Ectodermal cell (in vitro differentiated cells): ENCODE data around the gene ADAMTS14.
"Not testable (repeated sequence)": the region's sequence is repeated elsewhere in the genome, so short reads cannot be mapped to it uniquely, and the experiment has no call there.

Experiments used
- H3K27ac ChIP-seq: 2 replicates; pipeline ENCODE4 v1.7.0; 2013; ENCODE audit warnings: mild to moderate bottlenecking, low read depth, low read length; ENCODE audit not compliant: insufficient read depth, poor library complexity, severe bottlenecking
- H3K27me3 ChIP-seq: 2 replicates; pipeline ENCODE4 v1.7.0; 2013; ENCODE audit warnings: mild to moderate bottlenecking, low read length; ENCODE audit not compliant: insufficient read depth, control insufficient read depth, poor library complexity, severe bottlenecking
- H3K36me3 ChIP-seq: one replicate; pipeline ENCODE4 v1.7.0; 2013; ENCODE audit warnings: low read length; ENCODE audit not compliant: control insufficient read depth, insufficient read depth
- H3K4me1 ChIP-seq: one replicate; pipeline ENCODE4 v1.7.0; 2013; ENCODE audit warnings: low read length; ENCODE audit not compliant: control insufficient read depth, insufficient read depth
- H3K4me3 ChIP-seq: 2 replicates; pipeline ENCODE4 v1.7.0; 2013; ENCODE audit warnings: low read depth, low read length, control low read depth; ENCODE audit not compliant: insufficient read depth
- H3K9me3 ChIP-seq: 2 replicates; pipeline ENCODE4 v1.7.0; 2013; ENCODE audit warnings: mild to moderate bottlenecking, low read length, moderate library complexity; ENCODE audit not compliant: control insufficient read depth
- WGBS, 2 experiments: methylation state at CpG; one replicate each; pipeline ENCODE4 v1.1.7; 2013; ENCODE audit warnings: missing lambda C conversion rate in 2 of 2; 5-methylcytosine and 5-hydroxymethylcytosine counted together

Gene ADAMTS14

DNA sequence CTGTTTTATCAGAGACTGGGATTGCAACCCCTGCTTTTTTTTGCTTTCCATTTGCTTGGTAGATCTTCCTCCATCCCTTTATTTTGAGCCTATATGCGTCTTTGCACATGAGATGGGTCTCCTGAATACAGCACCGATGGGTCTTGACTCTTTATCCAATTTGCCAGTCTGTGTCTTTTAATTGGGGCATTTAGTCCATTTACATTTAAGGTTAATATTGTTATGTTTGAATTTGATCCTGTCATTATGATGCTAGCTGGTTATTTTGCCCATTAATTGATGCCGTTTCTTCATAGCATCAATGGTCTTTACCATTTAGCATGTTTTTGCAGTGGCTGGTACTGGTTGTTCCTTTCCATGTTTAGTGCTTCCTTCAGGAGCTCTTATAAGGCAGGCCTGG is 29.0 kb upstream of the ADAMTS14 start:
- not testable (repeated sequence) for H3K27ac ChIP-seq, H3K9me3 ChIP-seq, H3K4me1 ChIP-seq, H3K27me3 ChIP-seq, H3K36me3 ChIP-seq, H3K4me3 ChIP-seq
- 96 to 97% methylated on average over 3 of the region's 3 CpGs for WGBS, 2 experiments

DNA sequence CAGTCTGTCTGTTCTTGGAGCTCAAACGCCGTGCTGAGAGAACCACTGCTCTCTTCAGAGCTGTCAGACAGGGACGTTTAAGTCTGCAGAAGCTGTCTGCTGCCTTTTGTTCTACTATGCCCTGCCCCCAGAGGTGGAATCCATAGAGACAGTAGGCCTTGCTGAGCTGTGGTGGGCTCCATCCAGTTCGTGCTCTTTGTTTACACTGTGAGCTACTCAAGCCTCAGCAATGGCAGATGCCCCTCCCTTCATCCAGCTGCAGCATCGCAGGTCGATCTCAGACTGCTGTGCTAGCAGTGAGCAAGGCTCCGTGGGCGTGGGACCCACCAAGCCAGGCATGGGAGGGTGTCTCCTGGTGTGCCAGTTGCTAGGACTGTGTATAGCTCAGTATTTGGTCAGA is 27.3 kb upstream of the ADAMTS14 start:
- WGBS, 2 experiments, result 57% methylated on average over 8 of the region's 8 CpGs
- not testable (repeated sequence) for H3K4me3 ChIP-seq, H3K4me1 ChIP-seq, H3K36me3 ChIP-seq, H3K27ac ChIP-seq, H3K9me3 ChIP-seq, H3K27me3 ChIP-seq

DNA sequence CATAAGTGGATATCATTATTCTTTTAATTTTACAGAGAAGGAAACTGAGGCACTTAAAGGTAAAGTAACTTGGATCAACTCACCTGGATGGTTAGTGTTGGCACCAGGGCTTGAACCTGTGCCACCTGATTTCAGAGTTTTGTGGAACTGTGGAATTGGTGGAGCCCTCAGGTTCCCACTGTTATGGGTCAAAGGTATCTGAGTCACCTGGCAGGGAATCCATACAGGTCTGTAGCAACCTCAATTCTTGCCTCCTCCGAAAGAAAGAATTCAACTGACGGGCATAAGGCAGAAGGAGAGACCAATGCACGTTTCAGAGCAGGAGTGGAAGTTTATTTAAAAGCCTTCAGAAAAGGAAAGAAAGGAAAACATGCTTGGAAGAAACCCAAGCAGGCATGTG is 25.2 kb upstream of the ADAMTS14 start:
- Histone ChIP-seq H3K36me3 (no peaks in the 10 kb centered on the region), H3K9me3 (peaks cover 2% of the 10 kb centered on the region), H3K4me1 (no peaks in the 10 kb centered on the region), H3K4me3 (no peak overlapping the region), H3K27ac (no peak overlapping the region), H3K27me3 (no peaks in the 10 kb centered on the region)
- WGBS, 2 experiments, result 69 to 98% methylated on average over 2 to 3 of the region's 3 CpGs

DNA sequence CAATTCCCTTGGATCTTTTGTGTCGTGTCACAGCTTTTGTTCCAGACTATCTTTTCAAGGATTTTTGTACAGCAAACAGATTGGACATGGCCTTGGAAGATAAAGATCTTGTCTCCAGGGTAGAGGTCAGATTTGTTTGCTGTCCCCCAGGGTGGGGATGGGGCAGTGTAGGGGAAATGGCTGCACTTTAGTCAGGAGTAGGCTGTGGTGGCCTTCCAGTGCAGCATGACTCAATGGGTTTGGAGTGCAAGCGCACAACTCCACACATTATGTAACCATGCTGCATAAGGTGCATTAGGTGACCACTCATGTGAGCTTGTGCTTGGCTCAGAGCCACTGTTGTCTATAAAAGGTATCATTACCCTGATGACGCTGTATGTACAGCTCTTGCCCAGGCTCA is 23.9 kb upstream of the ADAMTS14 start:
- Histone ChIP-seq H3K36me3 (no peaks in the 10 kb centered on the region), H3K9me3 (peaks cover 2% of the 10 kb centered on the region)
- 90 to 95% methylated on average over 3 of the region's 3 CpGs for WGBS, 2 experiments

DNA sequence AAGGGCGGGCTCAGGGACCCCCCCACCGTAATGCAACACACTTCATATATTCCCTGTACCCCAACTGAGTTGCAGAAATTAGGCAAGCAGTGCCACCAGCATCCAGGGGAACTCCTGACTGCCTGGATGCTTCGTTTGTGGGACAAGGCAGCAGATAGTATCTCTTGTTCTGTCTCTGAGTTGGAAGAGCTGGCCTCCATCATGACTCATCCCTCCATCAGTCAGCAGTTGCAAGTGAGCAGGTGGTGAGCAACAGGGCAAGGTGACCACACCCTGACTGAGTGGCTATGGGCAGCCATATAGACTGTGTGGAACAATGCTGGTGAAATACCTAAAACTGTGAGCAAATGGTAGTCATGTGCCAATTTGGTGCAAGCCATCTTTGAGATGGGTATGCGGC is 22.8 kb upstream of the ADAMTS14 start:
- no peaks in the 10 kb centered on the region for H3K36me3 ChIP-seq
- peaks cover 2% of the 10 kb centered on the region for H3K9me3 ChIP-seq
- no peak overlapping the region for H3K4me3 ChIP-seq
- H3K27me3 ChIP-seq, result no peaks in the 10 kb centered on the region
- no peak overlapping the region for H3K27ac ChIP-seq
- WGBS, 2 experiments, result 87 to 92% methylated on average over 4 of the region's 4 CpGs
- no peaks in the 10 kb centered on the region for H3K4me1 ChIP-seq

More for the DNA sequence above, 23.9 kb upstream of the ADAMTS14 start:
- Histone ChIP-seq H3K4me1 (no peaks in the 10 kb centered on the region), H3K27me3 (no peaks in the 10 kb centered on the region), H3K4me3 (no peak overlapping the region), H3K27ac (no peak overlapping the region)

DNA sequence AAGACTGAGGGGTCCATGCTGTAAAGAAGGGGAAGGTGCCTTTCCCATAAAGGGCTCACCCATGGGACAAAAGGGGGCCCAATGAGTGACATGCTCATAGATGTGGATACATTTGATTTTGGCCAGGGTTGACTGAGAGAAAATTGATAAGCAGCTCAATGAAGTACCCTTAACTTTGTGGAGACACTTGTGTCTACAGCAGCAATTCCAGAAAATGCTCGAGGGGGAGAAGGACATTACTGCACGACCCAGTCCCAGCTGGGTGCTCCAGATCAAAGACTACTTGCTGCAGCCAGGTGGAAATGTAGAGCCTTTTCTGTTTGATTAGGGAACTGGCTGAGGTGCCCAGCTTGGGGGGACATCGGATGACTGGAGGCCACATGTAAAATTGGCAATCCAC is 22.2 kb upstream of the ADAMTS14 start:
- no peak overlapping the region for H3K27ac ChIP-seq
- 91 to 96% methylated on average over 3 of the region's 3 CpGs for WGBS, 2 experiments
- H3K36me3 ChIP-seq, result no peaks in the 10 kb centered on the region
- no peaks in the 10 kb centered on the region for H3K4me1 ChIP-seq
- peaks cover 2% of the 10 kb centered on the region for H3K9me3 ChIP-seq
- no peaks in the 10 kb centered on the region for H3K27me3 ChIP-seq
- no peak overlapping the region for H3K4me3 ChIP-seq

DNA sequence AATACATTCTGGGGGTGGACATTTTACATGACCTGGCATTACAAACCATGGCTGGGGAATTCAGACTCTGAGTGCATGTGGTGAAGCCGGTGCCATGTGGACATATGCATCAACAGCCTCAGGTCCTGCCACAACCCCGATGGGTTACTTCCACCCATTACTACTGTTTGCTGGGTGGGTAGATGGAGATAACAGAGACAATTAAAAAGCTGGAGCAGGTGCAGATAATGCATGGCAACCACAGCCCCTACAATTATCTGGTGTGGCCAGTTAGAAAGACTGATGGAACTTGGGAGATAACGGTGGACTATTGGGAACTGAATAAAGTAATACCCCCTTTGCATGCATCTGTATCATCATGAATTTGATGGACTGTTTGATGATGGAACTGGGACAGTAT is 21.6 kb upstream of the ADAMTS14 start:
- H3K27me3 ChIP-seq, result no peaks in the 10 kb centered on the region
- H3K4me1 ChIP-seq, result no peaks in the 10 kb centered on the region
- H3K9me3 ChIP-seq, result peaks cover 2% of the 10 kb centered on the region
- H3K27ac ChIP-seq, result no peak overlapping the region
- H3K4me3 ChIP-seq, result no peak overlapping the region
- WGBS, 2 experiments, result 95 to 97% methylated on average over 3 of the region's 3 CpGs
- H3K36me3 ChIP-seq, result no peaks in the 10 kb centered on the region

DNA sequence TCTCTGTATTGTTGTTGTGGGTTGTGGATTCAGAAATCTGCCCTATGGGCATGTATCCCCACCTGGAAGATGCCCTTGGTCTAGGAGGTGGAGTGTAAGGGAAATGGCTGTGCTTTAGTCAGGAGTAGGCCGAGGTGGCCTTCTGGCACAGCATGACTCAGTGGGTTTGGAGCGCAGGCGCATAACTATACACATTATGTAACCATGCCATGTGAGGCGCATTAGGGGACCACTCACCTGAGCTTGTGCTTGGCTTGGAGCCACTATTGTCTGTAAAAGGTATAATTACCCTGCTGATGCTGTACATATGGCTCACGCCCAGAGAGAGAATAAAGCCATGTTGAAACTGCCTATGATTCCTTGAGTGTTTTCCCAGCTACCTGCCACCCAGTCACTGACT is 20.6 kb upstream of the ADAMTS14 start:
- Histone ChIP-seq H3K36me3 (no peaks in the 10 kb centered on the region), H3K27ac (no peak overlapping the region), H3K4me1 (no peaks in the 10 kb centered on the region), H3K4me3 (no peak overlapping the region), H3K27me3 (no peaks in the 10 kb centered on the region), H3K9me3 (peaks cover 2% of the 10 kb centered on the region)
- WGBS, 2 experiments, result 94 to 97% methylated on average over 5 of the region's 5 CpGs

DNA sequence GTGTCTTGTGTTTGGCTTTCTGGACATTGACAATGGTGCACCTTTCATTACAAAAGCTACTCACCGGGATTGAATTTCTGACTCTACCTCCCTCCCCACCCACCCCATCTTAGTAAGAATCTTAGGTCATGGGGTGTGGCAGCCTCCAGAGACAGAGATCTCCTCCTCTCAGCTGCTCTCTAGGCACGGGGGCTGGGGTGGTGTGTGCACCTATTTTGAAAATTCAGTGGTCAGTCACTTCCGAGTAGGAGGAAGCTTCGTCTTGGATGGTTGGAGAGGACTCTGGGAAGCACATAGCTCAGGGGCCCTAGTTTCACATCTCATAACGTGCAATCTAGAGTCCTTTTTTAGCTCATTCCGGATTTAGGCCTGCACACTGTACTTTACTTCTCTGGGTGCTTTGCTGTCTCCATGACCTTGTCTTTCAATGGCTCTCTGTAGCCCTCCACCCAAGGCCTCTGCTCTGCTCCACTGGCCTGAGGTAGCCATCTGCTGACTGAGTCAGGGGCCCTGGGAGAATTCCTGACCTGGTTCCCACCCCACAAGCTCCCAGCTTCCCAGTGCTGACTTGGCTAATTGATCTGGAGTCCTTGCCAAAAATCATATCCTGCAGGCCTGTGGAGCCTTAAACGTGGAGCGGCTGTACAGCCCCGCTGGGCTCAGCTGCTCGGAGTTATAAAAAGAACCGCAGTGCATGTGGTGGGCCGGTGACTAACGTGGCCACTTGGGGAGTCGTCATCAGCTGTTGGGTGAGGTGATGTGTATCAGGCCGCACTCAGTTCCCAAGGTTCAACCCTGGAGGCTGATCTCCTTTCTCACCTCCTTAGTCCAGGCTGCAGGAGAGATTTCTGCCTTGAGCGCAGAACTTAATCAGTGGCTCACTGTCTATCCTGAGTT is 19.3 kb upstream of the ADAMTS14 start:
- Histone ChIP-seq H3K9me3 (peaks cover 2% of the 10 kb centered on the region), H3K4me3 (no peak overlapping the region), H3K27ac (no peak overlapping the region), H3K4me1 (no peaks in the 10 kb centered on the region), H3K36me3 (no peaks in the 10 kb centered on the region), H3K27me3 (no peaks in the 10 kb centered on the region)
- 80% methylated on average over 16 of the region's 16 CpGs for WGBS, 2 experiments

DNA sequence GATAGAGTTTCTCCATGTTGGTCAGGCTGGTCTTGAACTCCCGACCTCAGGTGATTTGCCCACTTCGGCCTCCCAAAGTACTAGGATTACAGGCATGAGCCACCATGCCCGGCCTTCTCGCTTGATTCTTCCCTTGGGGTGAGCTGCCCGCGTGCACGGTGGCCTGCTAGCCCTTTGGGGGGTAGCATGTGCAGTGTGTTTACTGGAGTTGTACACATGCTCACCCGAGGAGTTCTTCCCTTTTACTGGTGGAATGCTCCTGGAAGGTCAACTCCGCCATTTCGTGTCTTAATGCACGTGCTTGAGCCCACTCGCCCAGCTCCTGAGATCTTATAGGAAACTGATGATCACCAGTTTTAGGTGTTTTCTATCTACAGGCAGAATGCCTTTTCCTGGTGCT is 17.0 kb upstream of the ADAMTS14 start:
- no peaks in the 10 kb centered on the region for H3K27me3 ChIP-seq
- H3K9me3 ChIP-seq, result peaks cover 2% of the 10 kb centered on the region
- no peaks in the 10 kb centered on the region for H3K4me1 ChIP-seq
- no peaks in the 10 kb centered on the region for H3K36me3 ChIP-seq
- no peak overlapping the region for H3K27ac ChIP-seq
- WGBS, 2 experiments, result 93 to 95% methylated on average over 12 of the region's 12 CpGs
- H3K4me3 ChIP-seq, result no peak overlapping the region
